Measurements from ENCODE around the gene NGB.

GRCh38 chr14:77220246-77221017 is 50.6 kb downstream of the NGB start:
- TF ChIP-seq CTCF (conservative IDR thresholded peaks at IDR 0.05; ENCODE audit: low read length) (no peak), EZH2phosphoT487 (IDR thresholded peaks at IDR 0.05; ENCODE audit: borderline replicate concordance) (no peak)

Data from Loucy (cell line).